NCI-H1092 (cell line): ENCODE measurements around the gene ZBTB7C.
A peak's percentile ranks its signal among the peaks of the same experiment; 100 is the strongest.

Experiments
- DNase-seq: peaks from one replicate; lab custom pipeline; 2025; lab: John Stamatoyannopoulos, UW

The ZBTB7C gene

GRCh38 chr18:48418539-48419276 lies 9.5 kb upstream of the ZBTB7C start:
- DNase-seq, result no peak

GRCh38 chr18:48417985-48418384 lies 8.8 kb upstream of the ZBTB7C start:
- DNase-seq, result no peak

GRCh38 chr18:48413342-48413741 lies 4.2 kb upstream of the ZBTB7C start:
- no peak for DNase-seq

- peak; percentile 56 for DNase-seq
Measured at GRCh38 chr18:48412339-48412929, 3.3 kb upstream of the ZBTB7C start.

GRCh38 chr18:48410095-48410920 lies 1.1 kb upstream of the ZBTB7C start:
- DNase-seq, result peak; percentile 85

- DNase-seq, result peak; percentile 63
Measured at GRCh38 chr18:48409591-48410094, 460 bp upstream of the ZBTB7C start.

- no peak for DNase-seq
Measured at GRCh38 chr18:48408111-48408726, 964 bp downstream of the ZBTB7C start.

GRCh38 chr18:48407358-48407757 lies 1.8 kb downstream of the ZBTB7C start:
- DNase-seq, result no peak

GRCh38 chr18:48405978-48406377 lies 3.2 kb downstream of the ZBTB7C start:
- DNase-seq, result no peak

GRCh38 chr18:48404716-48405507 lies 4.3 kb downstream of the ZBTB7C start:
- no peak for DNase-seq

- no peak for DNase-seq
Measured at GRCh38 chr18:48402953-48403352, 6.2 kb downstream of the ZBTB7C start.

- no peak for DNase-seq
Measured at GRCh38 chr18:48399303-48400075, 9.7 kb downstream of the ZBTB7C start.

GRCh38 chr18:48398074-48398473 lies 11.1 kb downstream of the ZBTB7C start:
- no peak for DNase-seq

- DNase-seq, result no peak
Measured at GRCh38 chr18:48397021-48397420, 12.2 kb downstream of the ZBTB7C start.

- DNase-seq, result no peak
Measured at GRCh38 chr18:48396561-48396960, 12.6 kb downstream of the ZBTB7C start.

GRCh38 chr18:48395646-48396045 lies 13.5 kb downstream of the ZBTB7C start:
- DNase-seq, result no peak

GRCh38 chr18:48394176-48394575 lies 15.0 kb downstream of the ZBTB7C start:
- no peak for DNase-seq

GRCh38 chr18:48393776-48394175 lies 15.4 kb downstream of the ZBTB7C start:
- DNase-seq, result no peak

- no peak for DNase-seq
Measured at GRCh38 chr18:48393170-48393569, 16.0 kb downstream of the ZBTB7C start.

GRCh38 chr18:48392268-48392667 lies 16.9 kb downstream of the ZBTB7C start:
- no peak for DNase-seq

- peak; percentile 62 for DNase-seq
Measured at GRCh38 chr18:48391868-48392267, 17.3 kb downstream of the ZBTB7C start.
